HepG2 (cell line): Measurements from ENCODE around the gene MOAP1.

Experiments used
- CEBPB ChIP-seq: IDR thresholded peaks from 2 replicates; pipeline ENCODE4 v1.6.1; 2011; ENCODE audit warnings: low read depth, low read length, improper control_type of control experiment, borderline replicate concordance
- CTCF ChIP-seq: sonication (generic); formaldehyde crosslinking; IDR thresholded peaks from 2 replicates; pipeline ENCODE4 v1.5.0; 2020; ENCODE audit warnings: mild to moderate bottlenecking, missing genetic modification reagents, moderate library complexity
- FOXC1 ChIP-seq: sonication (generic); formaldehyde crosslinking; IDR thresholded peaks from 2 replicates; pipeline ENCODE4 v1.8.0; 2022; ENCODE audit warnings: mild to moderate bottlenecking, missing genetic modification reagents, borderline replicate concordance
- MYC ChIP-seq: sonication (generic); formaldehyde crosslinking; IDR thresholded peaks from 2 replicates; pipeline ENCODE4 v1.9.0; 2021; ENCODE audit warnings: missing genetic modification reagents, borderline replicate concordance
- PHF20 ChIP-seq: sonication (generic); formaldehyde crosslinking; IDR thresholded peaks from 2 replicates; pipeline ENCODE4 v1.5.0; 2020; ENCODE audit warnings: mild to moderate bottlenecking, missing genetic modification reagents
- RFXANK ChIP-seq: IDR thresholded peaks from 2 replicates; pipeline ENCODE4 v1.6.1; 2016
- SMARCC2 ChIP-seq: fragments of 450-650 bp; IDR thresholded peaks from 2 replicates; pipeline ENCODE4 v1.6.1; 2017; ENCODE audit warnings: antibody characterized with exemption, mild to moderate bottlenecking
- SOX5 ChIP-seq: IDR thresholded peaks from 2 replicates; pipeline ENCODE4 v1.6.1; 2016; ENCODE audit warnings: borderline replicate concordance
- TARDBP ChIP-seq: sonication (generic); formaldehyde crosslinking; IDR thresholded peaks from 2 replicates; pipeline ENCODE4 v1.8.0; 2022; ENCODE audit warnings: mild to moderate bottlenecking, missing genetic modification reagents
- TCF12 ChIP-seq, 2 experiments: fragments of 450-650 bp in 1 of 2; sonication (generic) in 1 of 2; formaldehyde crosslinking in 1 of 2; IDR thresholded peaks; 2 replicates each; pipeline versions ENCODE4 v1.6.1 to v1.8.0; 2017 to 2022; ENCODE audit warnings: antibody characterized with exemption in 1 of 2, mild to moderate bottlenecking in 1 of 2, missing genetic modification reagents in 1 of 2, moderate library complexity in 1 of 2
- TFAP4 ChIP-seq: sonication (generic); IDR thresholded peaks from 2 replicates; pipeline ENCODE4 v1.6.1; 2016; ENCODE audit warnings: low read depth, borderline replicate concordance
- ZHX1 ChIP-seq: sonication (generic); formaldehyde crosslinking; IDR thresholded peaks from 2 replicates; pipeline ENCODE4 v1.8.1; 2022; ENCODE audit warnings: low read depth, mild to moderate bottlenecking, missing genetic modification reagents
- ZMYM2 ChIP-seq: sonication (generic); formaldehyde crosslinking; IDR thresholded peaks from 2 replicates; pipeline ENCODE4 v1.8.0; 2022; ENCODE audit warnings: mild to moderate bottlenecking, missing genetic modification reagents
- ZNF24 ChIP-seq: fragments of 450-650 bp; IDR thresholded peaks from 2 replicates; pipeline ENCODE4 v1.6.1; 2017; ENCODE audit warnings: antibody characterized with exemption, mild to moderate bottlenecking

GRCh38 chr14:93148979-93149378 lies 35.7 kb downstream of the MOAP1 start:
- no peak for TF ChIP-seq FOXC1
- no peak for TF ChIP-seq ZHX1
- TF ChIP-seq TARDBP (CRISPR knock-in tag) = no peak
- no peak for TF ChIP-seq SMARCC2
- TF ChIP-seq CEBPB = no peak
- no peak for TF ChIP-seq SOX5 (CRISPR knock-in tag)
- TF ChIP-seq PHF20 (CRISPR knock-in tag) = no peak
- no peak for TF ChIP-seq CTCF (CRISPR knock-in tag)
- TF ChIP-seq ZMYM2 = no peak
- no peak for TF ChIP-seq MYC (CRISPR knock-in tag)
- no peak for TF ChIP-seq TFAP4
- TF ChIP-seq TCF12 (IDR thresholded peaks at IDR 0.05) = no peak
- TF ChIP-seq TCF12 (CRISPR knock-in tag; IDR thresholded peaks at IDR 0.05) = no peak
- TF ChIP-seq ZNF24 = no peak
- TF ChIP-seq RFXANK = no peak
